ENCODE results near the gene TOR1AIP1.

DNA sequence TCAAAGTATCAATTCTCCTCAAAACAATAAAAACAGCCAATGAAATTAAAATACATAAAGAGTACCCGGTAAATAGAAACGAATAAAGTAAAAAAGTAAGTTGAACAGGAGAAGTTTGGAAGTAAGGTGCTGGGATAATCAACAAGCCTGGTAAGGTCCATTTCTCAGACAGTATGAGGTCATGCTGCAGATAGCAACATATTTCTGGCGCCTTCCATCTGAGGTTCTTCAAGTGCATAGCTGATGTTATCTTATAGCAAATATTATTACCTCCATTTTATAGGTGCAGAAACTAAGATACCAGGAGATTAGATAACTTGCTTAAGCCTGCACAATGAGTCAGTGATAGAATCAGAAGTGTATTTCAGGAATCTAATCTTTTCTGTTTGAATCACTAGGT, 48.8 kb downstream of the TOR1AIP1 start:
- TF ChIP-seq, protein P1, sequence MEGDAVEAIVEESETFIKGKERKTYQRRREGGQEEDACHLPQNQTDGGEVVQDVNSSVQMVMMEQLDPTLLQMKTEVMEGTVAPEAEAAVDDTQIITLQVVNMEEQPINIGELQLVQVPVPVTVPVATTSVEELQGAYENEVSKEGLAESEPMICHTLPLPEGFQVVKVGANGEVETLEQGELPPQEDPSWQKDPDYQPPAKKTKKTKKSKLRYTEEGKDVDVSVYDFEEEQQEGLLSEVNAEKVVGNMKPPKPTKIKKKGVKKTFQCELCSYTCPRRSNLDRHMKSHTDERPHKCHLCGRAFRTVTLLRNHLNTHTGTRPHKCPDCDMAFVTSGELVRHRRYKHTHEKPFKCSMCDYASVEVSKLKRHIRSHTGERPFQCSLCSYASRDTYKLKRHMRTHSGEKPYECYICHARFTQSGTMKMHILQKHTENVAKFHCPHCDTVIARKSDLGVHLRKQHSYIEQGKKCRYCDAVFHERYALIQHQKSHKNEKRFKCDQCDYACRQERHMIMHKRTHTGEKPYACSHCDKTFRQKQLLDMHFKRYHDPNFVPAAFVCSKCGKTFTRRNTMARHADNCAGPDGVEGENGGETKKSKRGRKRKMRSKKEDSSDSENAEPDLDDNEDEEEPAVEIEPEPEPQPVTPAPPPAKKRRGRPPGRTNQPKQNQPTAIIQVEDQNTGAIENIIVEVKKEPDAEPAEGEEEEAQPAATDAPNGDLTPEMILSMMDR (IDR thresholded peaks at IDR 0.05; ENCODE audit: borderline replicate concordance, extremely low read depth, low read length, poor library complexity, severe bottlenecking), result no peak
- no peak for TF ChIP-seq EZH2 (IDR thresholded peaks at IDR 0.05; ENCODE audit: borderline replicate concordance, low read depth, low read length, severe bottlenecking)

Measured in DND-41 (cell line).